ENCODE results near the gene CD300A.

CD300A gene

GRCh38 chr17:74432424-74432690 is 34.1 kb upstream of the CD300A start:
- no peak overlapping the region for H3K4me3 ChIP-seq (ENCODE audit: low read depth, low read length)

GRCh38 chr17:74432766-74433391 is 33.6 kb upstream of the CD300A start:
- no peak for TF ChIP-seq CTCF (IDR thresholded peaks at IDR 0.05; ENCODE audit: borderline replicate concordance, insufficient read depth, low read depth, low read length)
- no peak overlapping the region for H3K4me3 ChIP-seq (ENCODE audit: low read depth, low read length)

More at GRCh38 chr17:74432424-74432690, 34.1 kb upstream of the CD300A start:
- TF ChIP-seq CTCF (IDR thresholded peaks at IDR 0.05; ENCODE audit: borderline replicate concordance, insufficient read depth, low read depth, low read length), result no peak

GRCh38 chr17:74433421-74434121 is 32.9 kb upstream of the CD300A start:
- TF ChIP-seq CTCF (IDR thresholded peaks at IDR 0.05; ENCODE audit: borderline replicate concordance, insufficient read depth, low read depth, low read length), result no peak
- no peak overlapping the region for H3K4me3 ChIP-seq (ENCODE audit: low read depth, low read length)

GRCh38 chr17:74435775-74436359 is 30.6 kb upstream of the CD300A start:
- no peak for TF ChIP-seq CTCF (IDR thresholded peaks at IDR 0.05; ENCODE audit: borderline replicate concordance, insufficient read depth, low read depth, low read length)
- H3K4me3 ChIP-seq (ENCODE audit: low read depth, low read length), result no peak overlapping the region

GRCh38 chr17:74437702-74438101 is 28.7 kb upstream of the CD300A start:
- no peak overlapping the region for H3K4me3 ChIP-seq (ENCODE audit: low read depth, low read length)
- peak; percentile 76 for TF ChIP-seq CTCF (IDR thresholded peaks at IDR 0.05; ENCODE audit: borderline replicate concordance, insufficient read depth, low read depth, low read length)

- no peak overlapping the region for H3K4me3 ChIP-seq (ENCODE audit: low read depth, low read length)
- TF ChIP-seq CTCF (IDR thresholded peaks at IDR 0.05; ENCODE audit: borderline replicate concordance, insufficient read depth, low read depth, low read length), result no peak
These were observed 26.5 kb upstream of the CD300A start for GRCh38 chr17:74439691-74440567.
